ENCODE measurements around the gene NACA.

The NACA gene

GRCh38 chr12:56768424-56768823 is 43.3 kb upstream of the NACA start:
- no peak for DNase-seq
- WGBS: 85% methylated on average over 5 of the region's 5 CpGs
- Histone ChIP-seq H2AK5ac (ENCODE audit: low read length, severe bottlenecking) (no peak overlapping the region), H3K23ac (ENCODE audit: low read length in 2 of 2) (no peak overlapping the region), H3K27ac (ENCODE audit: low read length, poor library complexity, severe bottlenecking) (no peak overlapping the region), H3K4me2 (ENCODE audit: low read length, poor library complexity, severe bottlenecking) (no peak overlapping the region), H2BK5ac (ENCODE audit: low read depth, low read length, poor library complexity, severe bottlenecking) (no peak overlapping the region), H3K4me1 (ENCODE audit: control insufficient read depth, insufficient read depth, low read depth, low read length) (no peaks in the 10 kb centered on the region), H3K27me3 (ENCODE audit: control insufficient read depth in 1 of 2, insufficient read depth in 1 of 2, low read length in 2 of 2) (peaks cover 11 to 17% of the 10 kb centered on the region in 2 experiments), H3K18ac (ENCODE audit: low read depth in 1 of 2, low read length in 2 of 2) (no peak overlapping the region), H3K4ac (ENCODE audit: low read depth in 1 of 2, low read length in 2 of 2) (no peak overlapping the region), H2AFZ (ENCODE audit: low read depth, low read length) (no peak overlapping the region), H3K4me3 (ENCODE audit: insufficient read depth in 1 of 2, low read depth in 1 of 2, low read length in 2 of 2) (no peak overlapping the region), H3K14ac (ENCODE audit: low read length in 2 of 2) (no peak overlapping the region), H3K79me1 (replicated peaks; ENCODE audit: low read length, poor library complexity, severe bottlenecking) (no peaks in the 10 kb centered on the region), H2BK12ac (ENCODE audit: low read length in 2 of 2) (no peak overlapping the region), H4K8ac (ENCODE audit: low read length) (no peak overlapping the region), H2BK120ac (ENCODE audit: low read depth, low read length) (no peak overlapping the region), H4K91ac (ENCODE audit: low read length) (no peak overlapping the region), H3K9ac (ENCODE audit: low read length) (no peak overlapping the region), H3K36me3 (ENCODE audit: control insufficient read depth in 1 of 2, insufficient read depth in 2 of 2, low read depth in 1 of 2, low read length in 2 of 2) (no peaks in the 10 kb centered on the region), H2BK15ac (ENCODE audit: low read depth, poor library complexity, severe bottlenecking) (no peak overlapping the region), H3K9me3 (ENCODE audit: control insufficient read depth, low read length) (no peaks in the 10 kb centered on the region)

GRCh38 chr12:56766535-56766934 is 41.4 kb upstream of the NACA start:
- H2AK5ac ChIP-seq (ENCODE audit: low read length, severe bottlenecking): no peak overlapping the region
- no peak overlapping the region for H3K4me3 ChIP-seq (ENCODE audit: insufficient read depth in 1 of 2, low read depth in 1 of 2, low read length in 2 of 2)
- no peak overlapping the region for H4K8ac ChIP-seq (ENCODE audit: low read length)
- no peak overlapping the region for H2BK120ac ChIP-seq (ENCODE audit: low read depth, low read length)
- DNase-seq: no peak
- H3K36me3 ChIP-seq (ENCODE audit: control insufficient read depth in 1 of 2, insufficient read depth in 2 of 2, low read depth in 1 of 2, low read length in 2 of 2): no peaks in the 10 kb centered on the region
- H3K23ac ChIP-seq (ENCODE audit: low read length in 2 of 2): no peak overlapping the region
- H2AFZ ChIP-seq (ENCODE audit: low read depth, low read length): no peak overlapping the region
- H3K27ac ChIP-seq (ENCODE audit: low read length, poor library complexity, severe bottlenecking): no peak overlapping the region
- no peaks in the 10 kb centered on the region for H3K4me1 ChIP-seq (ENCODE audit: control insufficient read depth, insufficient read depth, low read depth, low read length)
- H3K27me3 ChIP-seq (ENCODE audit: control insufficient read depth in 1 of 2, insufficient read depth in 1 of 2, low read length in 2 of 2): peaks cover 11 to 17% of the 10 kb centered on the region in 2 experiments
- H3K9me3 ChIP-seq (ENCODE audit: control insufficient read depth, low read length): no peaks in the 10 kb centered on the region
- H2BK5ac ChIP-seq (ENCODE audit: low read depth, low read length, poor library complexity, severe bottlenecking): no peak overlapping the region
- no peak overlapping the region for H3K4me2 ChIP-seq (ENCODE audit: low read length, poor library complexity, severe bottlenecking)
- H3K4ac ChIP-seq (ENCODE audit: low read depth in 1 of 2, low read length in 2 of 2): peak overlapping the region in 1 of 2 experiments; percentile 25
- H3K79me1 ChIP-seq (replicated peaks; ENCODE audit: low read length, poor library complexity, severe bottlenecking): no peaks in the 10 kb centered on the region
- no peak overlapping the region for H2BK12ac ChIP-seq (ENCODE audit: low read length in 2 of 2)
- H3K14ac ChIP-seq (ENCODE audit: low read length in 2 of 2): no peak overlapping the region
- WGBS: 85% methylated on average over 6 of the region's 6 CpGs
- peak overlapping the region in 1 of 2 experiments; percentile 50 for H3K18ac ChIP-seq (ENCODE audit: low read depth in 1 of 2, low read length in 2 of 2)
- H2BK15ac ChIP-seq (ENCODE audit: low read depth, poor library complexity, severe bottlenecking): no peak overlapping the region
- no peak overlapping the region for H3K9ac ChIP-seq (ENCODE audit: low read length)
- H4K91ac ChIP-seq (ENCODE audit: low read length): no peak overlapping the region

GRCh38 chr12:56763753-56764657 is 38.9 kb upstream of the NACA start:
- WGBS: 69% methylated on average over 3 of the region's 5 CpGs
- Histone ChIP-seq H3K23ac (ENCODE audit: low read length in 2 of 2) (no peak overlapping the region), H3K18ac (ENCODE audit: low read depth in 1 of 2, low read length in 2 of 2) (no peak overlapping the region), H2BK15ac (ENCODE audit: low read depth, poor library complexity, severe bottlenecking) (no peak overlapping the region), H2AFZ (ENCODE audit: low read depth, low read length) (no peak overlapping the region), H2BK120ac (ENCODE audit: low read depth, low read length) (no peak overlapping the region), H2AK5ac (ENCODE audit: low read length, severe bottlenecking) (no peak overlapping the region), H3K36me3 (ENCODE audit: control insufficient read depth in 1 of 2, insufficient read depth in 2 of 2, low read depth in 1 of 2, low read length in 2 of 2) (no peaks in the 10 kb centered on the region), H3K14ac (ENCODE audit: low read length in 2 of 2) (no peak overlapping the region), H4K8ac (ENCODE audit: low read length) (no peak overlapping the region), H4K91ac (ENCODE audit: low read length) (no peak overlapping the region), H2BK12ac (ENCODE audit: low read length in 2 of 2) (no peak overlapping the region), H3K4me1 (ENCODE audit: control insufficient read depth, insufficient read depth, low read depth, low read length) (no peaks in the 10 kb centered on the region), H3K27me3 (ENCODE audit: control insufficient read depth in 1 of 2, insufficient read depth in 1 of 2, low read length in 2 of 2) (peaks cover 0 to 4% of the 10 kb centered on the region in 2 experiments), H3K27ac (ENCODE audit: low read length, poor library complexity, severe bottlenecking) (no peak overlapping the region), H3K4me3 (ENCODE audit: insufficient read depth in 1 of 2, low read depth in 1 of 2, low read length in 2 of 2) (no peak overlapping the region), H3K9ac (ENCODE audit: low read length) (no peak overlapping the region), H3K4me2 (ENCODE audit: low read length, poor library complexity, severe bottlenecking) (no peak overlapping the region), H3K79me1 (replicated peaks; ENCODE audit: low read length, poor library complexity, severe bottlenecking) (no peaks in the 10 kb centered on the region), H2BK5ac (ENCODE audit: low read depth, low read length, poor library complexity, severe bottlenecking) (no peak overlapping the region), H3K9me3 (ENCODE audit: control insufficient read depth, low read length) (no peaks in the 10 kb centered on the region), H3K4ac (ENCODE audit: low read depth in 1 of 2, low read length in 2 of 2) (no peak overlapping the region)
- DNase-seq: peak; percentile 82

GRCh38 chr12:56761812-56762211 is 36.7 kb upstream of the NACA start:
- H3K4me2 ChIP-seq (ENCODE audit: low read length, poor library complexity, severe bottlenecking): no peak overlapping the region
- no peak overlapping the region for H3K14ac ChIP-seq (ENCODE audit: low read length in 2 of 2)
- no peak overlapping the region for H3K18ac ChIP-seq (ENCODE audit: low read depth in 1 of 2, low read length in 2 of 2)
- no peaks in the 10 kb centered on the region for H3K27me3 ChIP-seq (ENCODE audit: control insufficient read depth in 1 of 2, insufficient read depth in 1 of 2, low read length in 2 of 2)
- no peaks in the 10 kb centered on the region for H3K4me1 ChIP-seq (ENCODE audit: control insufficient read depth, insufficient read depth, low read depth, low read length)
- H2BK5ac ChIP-seq (ENCODE audit: low read depth, low read length, poor library complexity, severe bottlenecking): no peak overlapping the region
- H3K27ac ChIP-seq (ENCODE audit: low read length, poor library complexity, severe bottlenecking): no peak overlapping the region
- H2BK15ac ChIP-seq (ENCODE audit: low read depth, poor library complexity, severe bottlenecking): no peak overlapping the region
- no peak overlapping the region for H3K4me3 ChIP-seq (ENCODE audit: insufficient read depth in 1 of 2, low read depth in 1 of 2, low read length in 2 of 2)
- no peak overlapping the region for H2AK5ac ChIP-seq (ENCODE audit: low read length, severe bottlenecking)
- no peak overlapping the region for H3K4ac ChIP-seq (ENCODE audit: low read depth in 1 of 2, low read length in 2 of 2)
- WGBS: no CpG with 5 or more reads among the region's 2 CpGs
- H3K23ac ChIP-seq (ENCODE audit: low read length in 2 of 2): no peak overlapping the region
- H3K36me3 ChIP-seq (ENCODE audit: control insufficient read depth in 1 of 2, insufficient read depth in 2 of 2, low read depth in 1 of 2, low read length in 2 of 2): no peaks in the 10 kb centered on the region
- no peaks in the 10 kb centered on the region for H3K79me1 ChIP-seq (replicated peaks; ENCODE audit: low read length, poor library complexity, severe bottlenecking)
- H3K9me3 ChIP-seq (ENCODE audit: control insufficient read depth, low read length): no peaks in the 10 kb centered on the region
- no peak overlapping the region for H4K8ac ChIP-seq (ENCODE audit: low read length)
- no peak overlapping the region for H4K91ac ChIP-seq (ENCODE audit: low read length)
- DNase-seq: no peak
- no peak overlapping the region for H2BK12ac ChIP-seq (ENCODE audit: low read length in 2 of 2)
- H3K9ac ChIP-seq (ENCODE audit: low read length): no peak overlapping the region
- no peak overlapping the region for H2BK120ac ChIP-seq (ENCODE audit: low read depth, low read length)
- H2AFZ ChIP-seq (ENCODE audit: low read depth, low read length): no peak overlapping the region

Data from mesenchymal stem cell (in vitro differentiated cells and primary cell).